OCI-LY3 (cell line): Measurements from ENCODE around the gene GORASP1.

Experiments used
- H2AFZ ChIP-seq: fragments of 200-600, 300-600 bp; shearing (Covaris generic); 2 replicates; pipeline ENCODE4 v1.6.0; 2014; ENCODE audit warnings: antibody characterized with exemption, low read depth, low read length
- H3K27ac ChIP-seq: fragments of 200-600, 300-600 bp; sonication (generic); 2 replicates; pipeline ENCODE4 v1.5.1; 2014; ENCODE audit warnings: mild to moderate bottlenecking, low read length, moderate library complexity, mixed read lengths
- H3K27me3 ChIP-seq: fragments of 200-600, 300-600 bp; sonication (generic); 2 replicates; pipeline ENCODE4 v1.6.1; 2014; ENCODE audit warnings: low read depth, low read length, mixed read lengths
- H3K36me3 ChIP-seq: fragments of 200-600, 300-600 bp; sonication (generic); replicated peaks from 2 replicates; pipeline ENCODE3; 2014; ENCODE audit warnings: low read depth, low read length, mixed read lengths
- H3K4me1 ChIP-seq: fragments of 300-600, 200-600 bp; sonication (generic); 2 replicates; pipeline ENCODE4 v1.6.1; 2014; ENCODE audit warnings: low read length, mixed read lengths
- H3K4me2 ChIP-seq: fragments of 200-600, 300-600 bp; sonication (generic); 2 replicates; pipeline ENCODE4 v1.6.1; 2014; ENCODE audit warnings: low read length, mixed read lengths
- H3K4me3 ChIP-seq: fragments of 300-600, 200-600 bp; sonication (generic); 2 replicates; pipeline ENCODE4 v1.5.1; 2014; ENCODE audit warnings: antibody characterized with exemption, mild to moderate bottlenecking, low read length, moderate library complexity
- H3K79me2 ChIP-seq: fragments of 300-600, 200-600 bp; shearing (Covaris generic); 2 replicates; pipeline ENCODE4 v1.6.1; 2014; ENCODE audit warnings: mild to moderate bottlenecking, low read length, mixed read lengths
- H3K9ac ChIP-seq: fragments of 300-600, 200-600 bp; shearing (Covaris generic); 2 replicates; pipeline ENCODE4 v1.6.0; 2014; ENCODE audit warnings: mild to moderate bottlenecking, low read length, moderate library complexity
- H3K9me3 ChIP-seq: fragments of 200-600, 300-600 bp; shearing (Covaris generic); 2 replicates; pipeline ENCODE4 v1.6.1; 2014; ENCODE audit warnings: low read length, mixed read lengths; ENCODE audit not compliant: insufficient read depth
- H4K20me1 ChIP-seq: fragments of 200-600, 300-600 bp; sonication (generic); 2 replicates; pipeline ENCODE4 v1.6.1; 2016; ENCODE audit warnings: low read length, mixed read lengths; ENCODE audit not compliant: insufficient read depth
- CTCF ChIP-seq: fragments of 200-600, 300-600 bp; sonication (generic); IDR thresholded peaks from 2 replicates; pipeline ENCODE4 v1.5.1; 2014; ENCODE audit warnings: antibody characterized with exemption, low read length, low read depth
- EZH2phosphoT487 ChIP-seq: fragments of 200-600 bp; shearing (Covaris generic); IDR thresholded peaks from 2 replicates; pipeline ENCODE4 v1.6.1; 2018; ENCODE audit warnings: antibody characterized with exemption, mixed run types, low read depth

GORASP1 gene

GRCh38 chr3:39135170-39135805 is 27.9 kb upstream of the GORASP1 start:
- Histone ChIP-seq H3K36me3 (peaks cover 6% of the 10 kb centered on the region), H3K4me1 (peaks cover 19% of the 10 kb centered on the region)

GRCh38 chr3:39134305-39134704 is 26.9 kb upstream of the GORASP1 start:
- Histone ChIP-seq H2AFZ (no peak overlapping the region), H3K4me1 (peaks cover 14% of the 10 kb centered on the region), H3K9me3 (no peaks in the 10 kb centered on the region), H3K79me2 (no peaks in the 10 kb centered on the region), H3K36me3 (no peaks in the 10 kb centered on the region), H3K27ac (no peak overlapping the region), H4K20me1 (no peaks in the 10 kb centered on the region), H3K9ac (no peak overlapping the region), H3K4me3 (no peak overlapping the region), H3K4me2 (no peak overlapping the region), H3K27me3 (no peaks in the 10 kb centered on the region)
- TF ChIP-seq EZH2phosphoT487: no peak
- TF ChIP-seq CTCF: no peak

More at GRCh38 chr3:39135170-39135805, 27.9 kb upstream of the GORASP1 start:
- Histone ChIP-seq H3K4me3 (no peak overlapping the region), H3K4me2 (no peak overlapping the region), H4K20me1 (no peaks in the 10 kb centered on the region), H3K9me3 (no peaks in the 10 kb centered on the region), H3K9ac (no peak overlapping the region), H3K79me2 (no peaks in the 10 kb centered on the region), H3K27ac (no peak overlapping the region), H2AFZ (no peak overlapping the region), H3K27me3 (no peaks in the 10 kb centered on the region)
- TF ChIP-seq CTCF (no peak), EZH2phosphoT487 (no peak)

GRCh38 chr3:39133822-39134221 is 26.4 kb upstream of the GORASP1 start:
- Histone ChIP-seq H3K9ac (no peak overlapping the region), H3K4me1 (peaks cover 9% of the 10 kb centered on the region), H3K27me3 (no peaks in the 10 kb centered on the region), H3K27ac (no peak overlapping the region), H3K79me2 (no peaks in the 10 kb centered on the region), H3K4me3 (no peak overlapping the region), H3K4me2 (no peak overlapping the region), H2AFZ (no peak overlapping the region), H3K36me3 (no peaks in the 10 kb centered on the region), H3K9me3 (no peaks in the 10 kb centered on the region), H4K20me1 (no peaks in the 10 kb centered on the region)
- TF ChIP-seq CTCF (no peak), EZH2phosphoT487 (no peak)

- Histone ChIP-seq H3K4me2 (no peak overlapping the region), H2AFZ (no peak overlapping the region), H3K4me3 (no peak overlapping the region), H3K27me3 (no peaks in the 10 kb centered on the region), H3K27ac (no peak overlapping the region), H3K36me3 (no peaks in the 10 kb centered on the region), H3K4me1 (peaks cover 1% of the 10 kb centered on the region), H3K79me2 (no peaks in the 10 kb centered on the region), H4K20me1 (no peaks in the 10 kb centered on the region), H3K9ac (no peak overlapping the region), H3K9me3 (no peaks in the 10 kb centered on the region)
- TF ChIP-seq EZH2phosphoT487: no peak
- TF ChIP-seq CTCF: no peak
These were observed 25.7 kb upstream of the GORASP1 start for GRCh38 chr3:39133093-39133490.
